OCI-LY3 (cell line): ENCODE measurements around the gene ABCC5.

Experiments used
- EZH2phosphoT487 ChIP-seq: fragments of 200-600 bp; shearing (Covaris generic); IDR thresholded peaks from 2 replicates; pipeline ENCODE4 v1.6.1; 2018; ENCODE audit warnings: antibody characterized with exemption, mixed run types, low read depth
- TF ChIP-seq, protein P1 (sequence below): fragments of 200-600, 300-600 bp; sonication (generic); IDR thresholded peaks from 2 replicates; pipeline ENCODE4 v1.5.1; 2014; ENCODE audit warnings: antibody characterized with exemption, low read length, low read depth

DNA sequence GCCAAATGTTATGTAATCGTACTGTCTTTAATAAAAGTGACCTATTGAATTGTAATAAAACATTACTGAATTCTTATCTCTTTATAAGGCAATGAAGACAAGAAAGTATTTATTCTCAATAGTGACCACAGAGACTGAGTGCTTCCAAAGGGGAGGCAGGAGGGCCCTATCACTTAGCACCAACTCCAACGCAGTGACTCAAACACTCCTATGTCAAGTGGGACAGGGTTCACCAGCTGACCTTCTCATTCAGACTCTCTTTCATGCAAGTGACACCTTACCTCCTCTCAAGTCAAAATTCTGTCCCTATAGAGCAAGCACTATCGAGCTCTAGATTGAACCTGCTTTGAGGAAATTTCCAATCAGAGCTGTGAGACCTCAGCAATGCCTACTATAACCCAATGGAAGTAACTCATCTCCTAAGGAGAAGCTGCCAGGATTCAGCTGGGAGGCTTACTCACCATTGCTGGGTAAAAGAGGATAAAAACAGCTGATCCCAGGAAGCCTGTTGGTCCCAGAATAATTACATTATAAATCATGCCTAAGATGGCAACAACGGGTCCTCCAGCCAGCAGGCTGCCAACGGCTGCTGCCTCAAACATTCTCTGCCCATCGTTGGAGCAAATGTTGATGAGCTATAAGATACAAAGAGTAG, 35.6 kb downstream of the ABCC5 start:
- TF ChIP-seq, protein P1, sequence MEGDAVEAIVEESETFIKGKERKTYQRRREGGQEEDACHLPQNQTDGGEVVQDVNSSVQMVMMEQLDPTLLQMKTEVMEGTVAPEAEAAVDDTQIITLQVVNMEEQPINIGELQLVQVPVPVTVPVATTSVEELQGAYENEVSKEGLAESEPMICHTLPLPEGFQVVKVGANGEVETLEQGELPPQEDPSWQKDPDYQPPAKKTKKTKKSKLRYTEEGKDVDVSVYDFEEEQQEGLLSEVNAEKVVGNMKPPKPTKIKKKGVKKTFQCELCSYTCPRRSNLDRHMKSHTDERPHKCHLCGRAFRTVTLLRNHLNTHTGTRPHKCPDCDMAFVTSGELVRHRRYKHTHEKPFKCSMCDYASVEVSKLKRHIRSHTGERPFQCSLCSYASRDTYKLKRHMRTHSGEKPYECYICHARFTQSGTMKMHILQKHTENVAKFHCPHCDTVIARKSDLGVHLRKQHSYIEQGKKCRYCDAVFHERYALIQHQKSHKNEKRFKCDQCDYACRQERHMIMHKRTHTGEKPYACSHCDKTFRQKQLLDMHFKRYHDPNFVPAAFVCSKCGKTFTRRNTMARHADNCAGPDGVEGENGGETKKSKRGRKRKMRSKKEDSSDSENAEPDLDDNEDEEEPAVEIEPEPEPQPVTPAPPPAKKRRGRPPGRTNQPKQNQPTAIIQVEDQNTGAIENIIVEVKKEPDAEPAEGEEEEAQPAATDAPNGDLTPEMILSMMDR, result no peak
- no peak for TF ChIP-seq EZH2phosphoT487
